Left renal cortex interstitium (tissue), 4 donors: Measurements from ENCODE around the gene ALKBH5. TPM values are rescaled to one million over a fixed set of nuclear protein-coding genes. Genes with fewer than 3 reads are reported as not detected.

Experiments
- DNase-seq, 4 donors: peaks; one replicate each; pipeline ENCODE4 v3.0.0-alpha.2; 2013; ENCODE audit warnings: low read depth in 4 of 4, low spot score in 2 of 4, missing footprints in 1 of 4
- polyA plus RNA-seq, 4 donors: library from polyadenylated mRNA; unstranded; fragments of 120-200 nt; gene quantifications; one replicate each; pipeline ENCODE4 v1.2.1, GENCODE V29; 2013; ENCODE audit not compliant: insufficient read length in 4 of 4

ALKBH5 gene
- polyA plus RNA-seq, 4 donors, result 66.3 to 71.3 (median 69.4) TPM

- no peak for DNase-seq
Observed at GRCh38 chr17:18236494-18236893, 52.9 kb downstream of the ALKBH5 start.

DNA sequence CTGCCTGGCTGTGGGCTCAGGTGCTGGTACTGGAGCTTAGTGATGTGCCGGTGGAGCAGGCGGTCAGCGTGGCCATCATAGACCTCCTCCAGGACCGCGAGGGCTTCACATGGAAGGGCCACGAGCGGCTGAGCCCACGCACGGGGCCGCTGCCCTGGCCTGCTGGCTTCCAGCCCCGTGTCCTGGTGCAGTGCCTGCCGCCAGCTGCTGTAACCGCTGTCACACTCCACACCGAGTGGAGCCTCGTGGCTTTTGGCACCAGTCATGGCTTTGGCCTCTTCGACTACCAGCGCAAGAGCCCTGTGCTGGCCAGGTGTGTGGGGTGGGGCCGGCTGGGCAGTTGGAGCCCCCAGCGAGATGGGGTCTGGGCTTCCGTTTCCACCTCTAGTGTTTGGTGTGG, 53.8 kb downstream of the ALKBH5 start:
- no peak for DNase-seq

DNA sequence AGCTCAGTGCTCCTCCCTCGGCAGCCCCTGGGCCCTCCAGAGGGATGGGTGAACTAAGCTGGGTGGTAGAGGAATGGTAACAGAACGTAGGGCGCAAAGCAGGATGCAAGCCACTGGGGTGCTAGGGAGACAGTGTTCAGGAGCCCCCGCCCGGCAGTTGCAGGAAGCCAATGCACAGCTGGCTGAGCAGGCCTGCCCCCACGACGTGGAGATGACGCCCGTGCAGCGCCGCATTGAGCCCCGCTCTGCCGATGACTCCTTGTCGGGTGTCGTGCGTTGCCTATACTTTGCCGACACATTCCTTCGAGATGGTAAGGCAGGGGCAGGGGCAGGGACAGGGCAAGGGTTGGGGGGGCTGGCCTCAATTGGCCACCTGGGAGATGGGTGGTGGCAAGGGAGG, 54.7 kb downstream of the ALKBH5 start:
- no peak for DNase-seq

GRCh38 chr17:18240449-18240848, 56.8 kb downstream of the ALKBH5 start:
- no peak for DNase-seq

DNA sequence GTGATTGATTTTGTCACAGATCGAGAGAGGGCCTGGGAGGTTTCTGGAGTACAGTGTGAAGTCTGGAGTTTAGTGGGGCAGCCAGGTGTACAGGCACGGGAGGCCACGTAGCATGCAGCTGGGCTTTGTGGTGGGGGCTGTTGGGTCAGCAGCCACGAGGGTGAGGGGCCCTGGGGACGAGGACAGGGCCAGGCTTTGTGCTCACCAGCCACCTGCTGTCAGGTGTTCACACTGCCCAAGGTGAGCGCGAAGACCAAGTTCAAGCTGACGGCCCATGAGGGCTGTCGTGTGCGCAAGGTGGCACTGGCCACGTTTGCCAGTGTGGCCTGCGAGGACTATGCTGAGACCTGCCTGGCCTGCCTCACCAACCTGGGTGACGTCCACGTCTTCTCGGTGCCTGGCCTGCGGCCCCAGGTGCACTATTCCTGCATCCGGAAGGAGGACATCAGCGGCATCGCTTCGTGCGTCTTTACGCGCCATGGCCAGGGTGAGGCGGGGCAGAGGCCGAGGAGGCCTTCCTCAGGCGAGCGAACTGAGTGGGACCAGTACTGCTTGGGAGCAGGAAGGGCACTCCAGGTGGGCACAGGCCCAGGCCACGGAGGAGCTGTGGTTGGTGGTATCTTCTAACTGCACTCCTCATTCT, 57.7 kb downstream of the ALKBH5 start:
- no peak for DNase-seq

DNA sequence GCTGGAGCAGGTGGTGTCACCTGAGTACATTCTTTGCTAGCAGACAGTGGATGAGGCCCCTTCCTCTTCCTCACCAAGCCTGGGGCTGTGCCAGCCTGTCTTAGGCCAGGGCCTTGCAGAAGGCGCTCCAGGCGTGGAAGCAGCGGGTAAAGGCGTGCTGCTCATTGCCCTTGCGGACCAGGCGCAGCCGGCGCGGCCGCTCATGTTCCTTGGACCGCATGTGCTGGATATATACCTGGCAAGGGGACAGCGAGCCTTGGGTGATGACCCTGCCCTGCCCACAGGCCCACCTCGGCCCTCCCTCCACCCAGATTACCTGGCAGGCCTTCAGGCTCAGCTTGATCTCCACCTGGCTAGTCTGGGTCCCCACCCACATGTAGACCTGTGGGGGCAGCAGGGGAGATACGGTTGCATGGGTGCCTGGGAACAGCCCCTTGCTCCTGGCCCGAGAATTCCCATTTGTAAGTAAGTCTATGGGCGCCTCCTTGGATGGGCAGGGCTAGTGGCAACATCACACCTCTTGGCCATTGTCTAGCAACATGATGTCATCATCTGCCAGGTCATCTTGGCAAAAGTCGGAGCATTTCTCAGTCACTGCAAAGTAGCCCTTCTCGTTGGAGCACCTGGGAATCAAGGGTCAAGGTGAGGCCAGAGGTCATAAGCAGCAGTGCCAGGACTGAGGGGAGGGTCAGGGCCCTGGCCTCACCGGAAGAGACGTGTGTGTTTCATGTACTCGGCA, 61.6 kb downstream of the ALKBH5 start:
- no peak for DNase-seq

DNA sequence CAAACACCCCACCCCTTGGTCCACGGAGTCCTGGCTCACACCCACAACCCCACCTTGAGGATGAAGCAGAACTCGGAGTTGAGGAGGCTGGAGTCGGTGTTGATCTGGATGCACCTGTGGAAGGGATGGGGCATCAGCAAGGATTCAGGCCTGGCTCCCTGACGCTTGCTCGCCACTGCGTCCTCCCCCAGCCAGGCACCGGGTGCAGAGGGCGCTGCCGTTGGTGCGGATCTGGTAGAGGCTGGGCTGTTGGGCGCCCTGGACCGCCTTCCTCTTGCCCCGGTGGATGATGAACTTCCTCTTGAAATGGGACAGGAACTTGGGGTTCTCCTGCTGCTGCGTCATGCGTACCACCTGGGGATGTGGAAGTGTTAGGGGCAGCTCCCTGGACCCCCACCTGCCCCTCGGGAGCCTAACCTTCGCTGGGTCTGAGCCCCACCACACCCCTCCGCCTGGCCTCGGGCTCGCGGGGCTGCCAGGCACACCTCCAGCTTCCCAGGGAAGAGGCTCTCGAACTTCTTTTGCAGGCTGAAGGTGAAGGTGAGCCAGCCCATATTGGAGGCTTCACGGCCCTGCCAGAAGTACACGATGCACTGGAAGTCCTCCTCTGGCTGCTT, 62.6 kb downstream of the ALKBH5 start:
- no peak for DNase-seq

GRCh38 chr17:18246880-18247612, 63.4 kb downstream of the ALKBH5 start:
- DNase-seq, result no peak

GRCh38 chr17:18247613-18248001, 64.0 kb downstream of the ALKBH5 start:
- no peak for DNase-seq

- DNase-seq, result no peak
Observed at GRCh38 chr17:18248300-18248731, 64.7 kb downstream of the ALKBH5 start.

GRCh38 chr17:18248811-18249210, 65.2 kb downstream of the ALKBH5 start:
- no peak for DNase-seq

GRCh38 chr17:18250259-18250658, 66.6 kb downstream of the ALKBH5 start:
- DNase-seq, result no peak

GRCh38 chr17:18250708-18251107, 67.1 kb downstream of the ALKBH5 start:
- DNase-seq, result no peak

- no peak for DNase-seq
Observed at GRCh38 chr17:18251204-18251603, 67.6 kb downstream of the ALKBH5 start.

- no peak for DNase-seq
Observed at GRCh38 chr17:18252160-18252559, 68.5 kb downstream of the ALKBH5 start.

DNA sequence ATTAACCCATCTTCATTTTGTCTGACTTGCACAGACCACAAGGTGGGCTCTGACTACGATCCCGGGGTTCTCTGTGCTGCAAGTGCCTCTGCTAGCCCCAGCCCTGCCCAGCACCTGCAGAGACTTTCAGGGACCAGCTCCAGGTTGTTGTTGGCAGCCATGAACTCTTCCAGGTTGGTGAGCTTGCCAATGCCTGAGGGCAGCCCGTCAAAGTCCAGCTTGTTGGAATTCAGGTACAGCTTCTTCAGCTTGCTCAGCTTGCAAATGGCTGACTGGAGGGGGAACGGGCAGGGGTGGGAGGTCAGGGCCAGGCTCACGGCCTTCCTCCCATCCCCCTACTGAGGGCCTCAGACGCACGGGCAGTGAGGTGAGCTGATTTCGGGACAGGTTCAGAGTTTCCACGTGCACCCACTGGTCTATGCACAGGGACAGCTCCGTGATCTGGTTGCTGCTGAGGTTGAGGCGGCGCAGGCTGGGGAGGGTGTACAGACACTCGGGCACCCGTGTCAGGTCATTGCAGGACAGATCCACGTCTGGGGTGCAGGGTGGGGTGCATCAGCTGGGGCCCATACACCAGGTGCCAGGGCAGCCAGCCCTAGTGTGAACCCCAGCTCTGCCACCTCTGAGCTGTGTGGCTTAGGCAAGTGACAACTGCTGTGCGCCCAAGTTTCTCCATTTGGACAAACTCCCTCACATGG, 69.7 kb downstream of the ALKBH5 start:
- no peak for DNase-seq

GRCh38 chr17:18253947-18254821, 70.6 kb downstream of the ALKBH5 start:
- no peak for DNase-seq

- no peak for DNase-seq
Observed at GRCh38 chr17:18254888-18255649, 71.4 kb downstream of the ALKBH5 start.

GRCh38 chr17:18256351-18256750, 72.7 kb downstream of the ALKBH5 start:
- no peak for DNase-seq
